Midbrain (tissue), 1 donor: Measurements from ENCODE around the gene DERL3.
A peak's percentile ranks its signal among the peaks of the same experiment; 100 is the strongest.

Experiments
- DNase-seq: peaks from one replicate; lab custom pipeline; 2025; lab: John Stamatoyannopoulos, UW

DERL3 gene

GRCh38 chr22:23847310-23847920 lies 8.6 kb upstream of the DERL3 start:
- no peak for DNase-seq

GRCh38 chr22:23846081-23846469 lies 7.3 kb upstream of the DERL3 start:
- no peak for DNase-seq

GRCh38 chr22:23845265-23846080 lies 6.7 kb upstream of the DERL3 start:
- DNase-seq: no peak

- no peak for DNase-seq
These were observed 6.0 kb upstream of the DERL3 start for GRCh38 chr22:23844739-23845202.

- no peak for DNase-seq
These were observed 3.8 kb upstream of the DERL3 start for GRCh38 chr22:23842599-23842998.

GRCh38 chr22:23841736-23842445 lies 3.1 kb upstream of the DERL3 start:
- DNase-seq: no peak

- no peak for DNase-seq
These were observed 2.5 kb upstream of the DERL3 start for GRCh38 chr22:23841292-23841691.

GRCh38 chr22:23840026-23840425 lies 1.2 kb upstream of the DERL3 start:
- no peak for DNase-seq

GRCh38 chr22:23837911-23838680 lies 710 bp downstream of the DERL3 start:
- no peak for DNase-seq

GRCh38 chr22:23837496-23837859 lies 1.3 kb downstream of the DERL3 start:
- no peak for DNase-seq

GRCh38 chr22:23836692-23837495 lies 1.9 kb downstream of the DERL3 start:
- DNase-seq: no peak

GRCh38 chr22:23836281-23836680 lies 2.5 kb downstream of the DERL3 start:
- no peak for DNase-seq

GRCh38 chr22:23835484-23836144 lies 3.2 kb downstream of the DERL3 start:
- no peak for DNase-seq

GRCh38 chr22:23834793-23835483 lies 3.9 kb downstream of the DERL3 start:
- DNase-seq: peak; percentile 75

- no peak for DNase-seq
These were observed 4.4 kb downstream of the DERL3 start for GRCh38 chr22:23834406-23834792.

- DNase-seq: no peak
These were observed 4.9 kb downstream of the DERL3 start for GRCh38 chr22:23833911-23834317.

GRCh38 chr22:23833017-23833751 lies 5.6 kb downstream of the DERL3 start:
- no peak for DNase-seq

GRCh38 chr22:23832226-23833016 lies 6.4 kb downstream of the DERL3 start:
- DNase-seq: no peak

- DNase-seq: no peak
These were observed 7.0 kb downstream of the DERL3 start for GRCh38 chr22:23831781-23832180.
